Liver (tissue), 3 donors: ENCODE results near the gene TOM1L2.

Experiments used
- GABPA ChIP-seq, 2 donors: IDR thresholded peaks in 1 of 2; conservative IDR thresholded peaks in 1 of 2; 2 replicates each; pipeline ENCODE4 v1.6.1; 2016; ENCODE audit warnings: antibody characterized with exemption in 2 of 2, mild to moderate bottlenecking in 1 of 2, moderate library complexity in 1 of 2
- RAD21 ChIP-seq, 2 donors: IDR thresholded peaks; 2 replicates each; pipeline ENCODE4 v1.6.1; 2016; ENCODE audit warnings: antibody characterized with exemption in 2 of 2, mild to moderate bottlenecking in 2 of 2
- TF ChIP-seq, protein P1 (sequence below): IDR thresholded peaks from 2 replicates; pipeline ENCODE4 v1.6.1; 2016; ENCODE audit warnings: antibody characterized with exemption, mild to moderate bottlenecking
- TF ChIP-seq, protein P2 (sequence below): fragments of 150-350 bp; IDR thresholded peaks from 2 replicates; pipeline ENCODE4 v1.5.1; 2017; ENCODE audit warnings: improper control_type of control experiment, low read depth, low read length; ENCODE audit not compliant: missing input control
- TF ChIP-seq, protein P3 (sequence below): IDR thresholded peaks from 2 replicates; pipeline ENCODE4 v1.6.1; 2016; ENCODE audit warnings: antibody characterized with exemption
- donor health status: healthy.
- donor health status: healthy.

DNA sequence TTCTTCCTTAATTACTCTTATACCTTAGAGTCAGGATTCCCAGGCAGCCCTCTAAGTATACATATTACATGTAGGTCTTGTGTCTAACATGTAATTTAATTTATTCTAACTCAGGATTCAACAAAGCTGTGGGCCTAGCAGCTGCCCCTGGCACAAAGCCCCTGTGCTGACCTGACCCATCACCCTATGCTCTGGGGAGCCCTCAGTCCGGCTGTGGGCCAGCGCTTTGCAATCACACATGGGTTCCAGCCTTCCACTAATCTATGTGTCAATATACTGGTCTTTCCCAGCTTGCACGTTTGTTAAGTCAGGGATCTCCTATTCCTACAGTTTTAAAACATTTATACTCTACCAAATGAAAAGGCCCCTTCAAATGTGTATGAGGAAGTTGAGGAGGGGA lies 72.7 kb downstream of the TOM1L2 start:
- TF ChIP-seq, protein P1, sequence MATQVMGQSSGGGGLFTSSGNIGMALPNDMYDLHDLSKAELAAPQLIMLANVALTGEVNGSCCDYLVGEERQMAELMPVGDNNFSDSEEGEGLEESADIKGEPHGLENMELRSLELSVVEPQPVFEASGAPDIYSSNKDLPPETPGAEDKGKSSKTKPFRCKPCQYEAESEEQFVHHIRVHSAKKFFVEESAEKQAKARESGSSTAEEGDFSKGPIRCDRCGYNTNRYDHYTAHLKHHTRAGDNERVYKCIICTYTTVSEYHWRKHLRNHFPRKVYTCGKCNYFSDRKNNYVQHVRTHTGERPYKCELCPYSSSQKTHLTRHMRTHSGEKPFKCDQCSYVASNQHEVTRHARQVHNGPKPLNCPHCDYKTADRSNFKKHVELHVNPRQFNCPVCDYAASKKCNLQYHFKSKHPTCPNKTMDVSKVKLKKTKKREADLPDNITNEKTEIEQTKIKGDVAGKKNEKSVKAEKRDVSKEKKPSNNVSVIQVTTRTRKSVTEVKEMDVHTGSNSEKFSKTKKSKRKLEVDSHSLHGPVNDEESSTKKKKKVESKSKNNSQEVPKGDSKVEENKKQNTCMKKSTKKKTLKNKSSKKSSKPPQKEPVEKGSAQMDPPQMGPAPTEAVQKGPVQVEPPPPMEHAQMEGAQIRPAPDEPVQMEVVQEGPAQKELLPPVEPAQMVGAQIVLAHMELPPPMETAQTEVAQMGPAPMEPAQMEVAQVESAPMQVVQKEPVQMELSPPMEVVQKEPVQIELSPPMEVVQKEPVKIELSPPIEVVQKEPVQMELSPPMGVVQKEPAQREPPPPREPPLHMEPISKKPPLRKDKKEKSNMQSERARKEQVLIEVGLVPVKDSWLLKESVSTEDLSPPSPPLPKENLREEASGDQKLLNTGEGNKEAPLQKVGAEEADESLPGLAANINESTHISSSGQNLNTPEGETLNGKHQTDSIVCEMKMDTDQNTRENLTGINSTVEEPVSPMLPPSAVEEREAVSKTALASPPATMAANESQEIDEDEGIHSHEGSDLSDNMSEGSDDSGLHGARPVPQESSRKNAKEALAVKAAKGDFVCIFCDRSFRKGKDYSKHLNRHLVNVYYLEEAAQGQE: no peak
- TF ChIP-seq, protein P2, sequence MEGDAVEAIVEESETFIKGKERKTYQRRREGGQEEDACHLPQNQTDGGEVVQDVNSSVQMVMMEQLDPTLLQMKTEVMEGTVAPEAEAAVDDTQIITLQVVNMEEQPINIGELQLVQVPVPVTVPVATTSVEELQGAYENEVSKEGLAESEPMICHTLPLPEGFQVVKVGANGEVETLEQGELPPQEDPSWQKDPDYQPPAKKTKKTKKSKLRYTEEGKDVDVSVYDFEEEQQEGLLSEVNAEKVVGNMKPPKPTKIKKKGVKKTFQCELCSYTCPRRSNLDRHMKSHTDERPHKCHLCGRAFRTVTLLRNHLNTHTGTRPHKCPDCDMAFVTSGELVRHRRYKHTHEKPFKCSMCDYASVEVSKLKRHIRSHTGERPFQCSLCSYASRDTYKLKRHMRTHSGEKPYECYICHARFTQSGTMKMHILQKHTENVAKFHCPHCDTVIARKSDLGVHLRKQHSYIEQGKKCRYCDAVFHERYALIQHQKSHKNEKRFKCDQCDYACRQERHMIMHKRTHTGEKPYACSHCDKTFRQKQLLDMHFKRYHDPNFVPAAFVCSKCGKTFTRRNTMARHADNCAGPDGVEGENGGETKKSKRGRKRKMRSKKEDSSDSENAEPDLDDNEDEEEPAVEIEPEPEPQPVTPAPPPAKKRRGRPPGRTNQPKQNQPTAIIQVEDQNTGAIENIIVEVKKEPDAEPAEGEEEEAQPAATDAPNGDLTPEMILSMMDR: no peak
- TF ChIP-seq, protein P3, sequence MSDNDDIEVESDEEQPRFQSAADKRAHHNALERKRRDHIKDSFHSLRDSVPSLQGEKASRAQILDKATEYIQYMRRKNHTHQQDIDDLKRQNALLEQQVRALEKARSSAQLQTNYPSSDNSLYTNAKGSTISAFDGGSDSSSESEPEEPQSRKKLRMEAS: no peak
- TF ChIP-seq RAD21 (IDR thresholded peaks at IDR 0.05): no peak
- TF ChIP-seq GABPA (IDR thresholded peaks at IDR 0.05 in 1 of 2, conservative IDR thresholded peaks at IDR 0.05 in 1 of 2): no peak
